ENCODE results near the gene SPATA9.
"Not testable (repeated sequence)": the region's sequence is repeated elsewhere in the genome, so short reads cannot be mapped to it uniquely, and the experiment has no call there.

Gene SPATA9

DNA sequence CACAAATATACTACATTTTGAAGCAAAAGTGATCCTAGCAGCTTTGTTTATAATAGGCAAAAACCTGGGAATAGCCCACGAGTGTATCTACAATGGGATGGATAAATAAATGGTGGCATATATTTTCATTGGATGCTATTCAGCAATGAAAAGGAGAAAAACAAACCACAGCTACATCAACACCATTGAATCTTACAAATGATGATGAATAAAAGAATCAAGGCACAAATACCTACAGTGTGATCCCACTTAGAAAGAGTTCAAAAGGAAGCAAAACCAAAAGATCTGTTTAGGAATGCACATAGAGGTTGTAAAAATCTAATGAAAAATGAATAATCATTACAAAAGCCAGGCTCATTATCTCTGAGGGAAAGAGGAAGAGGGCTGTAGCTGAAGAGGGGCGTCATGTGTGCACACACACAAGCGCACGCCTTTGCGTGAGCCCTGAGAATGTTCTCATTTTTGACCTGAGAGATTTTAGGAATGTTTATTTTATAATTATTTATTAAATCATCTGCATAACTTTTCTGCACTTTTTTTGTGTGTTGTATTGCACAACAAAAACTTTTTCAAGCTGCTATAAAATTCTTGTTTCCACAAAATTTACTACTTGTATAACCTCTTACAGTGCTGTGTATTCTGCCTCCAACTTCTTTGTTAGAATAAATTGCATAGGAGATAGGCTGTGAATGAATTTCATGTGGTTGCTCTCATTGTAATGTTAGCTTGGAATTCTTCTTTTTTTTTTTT is 42.5 kb upstream of the SPATA9 start:
- H3K27me3 ChIP-seq (ENCODE audit: control insufficient read depth, insufficient read depth, low read length), result peaks cover 37% of the 10 kb centered on the region
- H3K36me3 ChIP-seq (ENCODE audit: control insufficient read depth, insufficient read depth, low read length), result no peaks in the 10 kb centered on the region
- H3K9me3 ChIP-seq (ENCODE audit: control insufficient read depth, insufficient read depth, low read length), result no peaks in the 10 kb centered on the region
- H3K9ac ChIP-seq (ENCODE audit: low read depth, low read length), result no peak overlapping the region
- H3K4me1 ChIP-seq (ENCODE audit: control insufficient read depth, insufficient read depth, low read length), result no peaks in the 10 kb centered on the region
- no peak overlapping the region for H3K4me3 ChIP-seq (ENCODE audit: low read depth, low read length)

DNA sequence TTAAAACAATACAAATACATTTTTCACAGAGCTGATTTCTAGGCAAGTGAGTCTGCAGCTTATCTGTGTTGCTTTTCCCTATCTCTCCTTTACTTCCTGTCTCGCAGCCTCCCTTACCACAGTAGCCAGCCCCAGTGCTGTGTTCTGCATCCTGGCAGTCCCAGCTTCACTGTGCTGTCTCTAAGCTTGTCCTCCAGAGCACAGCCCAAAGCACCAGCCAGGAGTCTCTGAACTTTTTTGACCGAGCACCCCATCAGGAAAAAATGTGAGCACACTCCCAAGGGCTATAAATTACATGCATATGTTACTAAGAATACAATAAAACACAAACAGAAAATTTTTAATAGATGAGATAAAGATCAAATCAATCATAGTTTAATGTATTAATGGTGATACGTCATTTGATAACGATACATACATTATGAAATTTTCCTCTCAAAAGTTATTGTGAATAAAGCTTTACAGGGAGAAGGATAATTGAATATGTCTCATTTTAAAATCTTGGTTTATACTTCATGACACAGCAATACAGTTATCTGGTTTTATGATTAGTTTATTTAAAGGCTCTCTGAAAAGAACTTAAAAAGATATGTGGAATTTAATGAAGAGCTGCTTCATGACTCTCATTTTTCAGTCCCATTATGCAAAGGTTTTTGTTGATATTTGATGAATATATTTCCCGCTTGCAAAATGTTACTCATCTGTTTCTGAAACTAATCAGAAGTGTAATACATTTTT is 41.0 kb upstream of the SPATA9 start:
- Histone ChIP-seq H3K4me3 (ENCODE audit: low read depth, low read length) (no peak overlapping the region), H3K4me1 (ENCODE audit: control insufficient read depth, insufficient read depth, low read length) (no peaks in the 10 kb centered on the region), H3K9ac (ENCODE audit: low read depth, low read length) (no peak overlapping the region), H3K9me3 (ENCODE audit: control insufficient read depth, insufficient read depth, low read length) (no peaks in the 10 kb centered on the region), H3K36me3 (ENCODE audit: control insufficient read depth, insufficient read depth, low read length) (no peaks in the 10 kb centered on the region), H3K27me3 (ENCODE audit: control insufficient read depth, insufficient read depth, low read length) (peaks cover 25% of the 10 kb centered on the region)

DNA sequence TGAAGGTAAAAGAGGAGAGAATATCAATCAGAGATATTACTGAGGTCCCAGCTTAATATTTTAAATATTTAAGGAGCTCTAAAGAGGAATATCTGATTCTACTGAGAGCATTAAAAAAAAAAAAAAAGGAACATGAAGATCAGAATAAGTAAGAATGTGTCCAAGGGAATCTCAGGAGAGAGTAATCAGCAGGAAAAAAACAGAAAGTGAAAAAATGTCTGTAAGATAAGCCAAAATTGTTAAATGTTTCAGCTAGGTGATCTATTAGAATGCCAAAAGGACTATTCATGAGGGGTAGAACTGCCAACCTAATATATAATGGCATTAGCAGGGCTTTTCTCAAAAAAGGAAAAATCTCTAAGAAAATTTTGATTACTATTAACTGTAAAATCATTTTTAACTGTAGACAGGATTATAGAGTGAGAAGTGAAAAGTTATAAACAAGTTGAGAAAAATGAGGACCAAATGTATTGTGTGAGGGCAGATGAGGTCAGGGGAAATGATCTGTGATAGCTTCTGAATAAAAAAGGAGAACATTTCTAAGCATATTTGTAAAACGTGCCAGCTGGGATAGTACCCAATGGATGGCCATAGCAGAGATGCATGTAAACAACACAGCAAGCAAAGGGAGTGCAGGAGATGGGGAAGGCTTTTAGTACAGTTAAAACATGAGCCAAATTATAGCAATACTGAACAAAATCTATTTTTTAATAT is 38.9 kb upstream of the SPATA9 start:
- H3K9ac ChIP-seq (ENCODE audit: low read depth, low read length), result no peak overlapping the region
- no peak overlapping the region for H3K4me3 ChIP-seq (ENCODE audit: low read depth, low read length)
- peaks cover 4% of the 10 kb centered on the region for H3K4me1 ChIP-seq (ENCODE audit: control insufficient read depth, insufficient read depth, low read length)
- H3K27me3 ChIP-seq (ENCODE audit: control insufficient read depth, insufficient read depth, low read length), result peaks cover 11% of the 10 kb centered on the region
- H3K36me3 ChIP-seq (ENCODE audit: control insufficient read depth, insufficient read depth, low read length), result no peaks in the 10 kb centered on the region
- no peaks in the 10 kb centered on the region for H3K9me3 ChIP-seq (ENCODE audit: control insufficient read depth, insufficient read depth, low read length)

GRCh38 chr5:95720094-95720786 is 37.4 kb upstream of the SPATA9 start:
- peaks cover 5% of the 10 kb centered on the region for H3K27me3 ChIP-seq (ENCODE audit: control insufficient read depth, insufficient read depth, low read length)
- peaks cover 4% of the 10 kb centered on the region for H3K4me1 ChIP-seq (ENCODE audit: control insufficient read depth, insufficient read depth, low read length)
- H3K36me3 ChIP-seq (ENCODE audit: control insufficient read depth, insufficient read depth, low read length), result no peaks in the 10 kb centered on the region
- no peak overlapping the region for H3K4me3 ChIP-seq (ENCODE audit: low read depth, low read length)
- no peak overlapping the region for H3K9ac ChIP-seq (ENCODE audit: low read depth, low read length)
- no peaks in the 10 kb centered on the region for H3K9me3 ChIP-seq (ENCODE audit: control insufficient read depth, insufficient read depth, low read length)

- Histone ChIP-seq H3K36me3 (ENCODE audit: control insufficient read depth, insufficient read depth, low read length) (no peaks in the 10 kb centered on the region), H3K4me1 (ENCODE audit: control insufficient read depth, insufficient read depth, low read length) (peaks cover 4% of the 10 kb centered on the region), H3K27me3 (ENCODE audit: control insufficient read depth, insufficient read depth, low read length) (peaks cover 5% of the 10 kb centered on the region), H3K9me3 (ENCODE audit: control insufficient read depth, insufficient read depth, low read length) (no peaks in the 10 kb centered on the region), H3K9ac (ENCODE audit: low read depth, low read length) (no peak overlapping the region), H3K4me3 (ENCODE audit: low read depth, low read length) (no peak overlapping the region)
Measured at GRCh38 chr5:95718738-95719137, 35.9 kb upstream of the SPATA9 start.

GRCh38 chr5:95718203-95718602 is 35.4 kb upstream of the SPATA9 start:
- H3K9me3 ChIP-seq (ENCODE audit: control insufficient read depth, insufficient read depth, low read length), result no peaks in the 10 kb centered on the region
- peaks cover 5% of the 10 kb centered on the region for H3K27me3 ChIP-seq (ENCODE audit: control insufficient read depth, insufficient read depth, low read length)
- H3K4me1 ChIP-seq (ENCODE audit: control insufficient read depth, insufficient read depth, low read length), result peaks cover 4% of the 10 kb centered on the region
- no peaks in the 10 kb centered on the region for H3K36me3 ChIP-seq (ENCODE audit: control insufficient read depth, insufficient read depth, low read length)
- H3K4me3 ChIP-seq (ENCODE audit: low read depth, low read length), result no peak overlapping the region
- H3K9ac ChIP-seq (ENCODE audit: low read depth, low read length), result no peak overlapping the region

DNA sequence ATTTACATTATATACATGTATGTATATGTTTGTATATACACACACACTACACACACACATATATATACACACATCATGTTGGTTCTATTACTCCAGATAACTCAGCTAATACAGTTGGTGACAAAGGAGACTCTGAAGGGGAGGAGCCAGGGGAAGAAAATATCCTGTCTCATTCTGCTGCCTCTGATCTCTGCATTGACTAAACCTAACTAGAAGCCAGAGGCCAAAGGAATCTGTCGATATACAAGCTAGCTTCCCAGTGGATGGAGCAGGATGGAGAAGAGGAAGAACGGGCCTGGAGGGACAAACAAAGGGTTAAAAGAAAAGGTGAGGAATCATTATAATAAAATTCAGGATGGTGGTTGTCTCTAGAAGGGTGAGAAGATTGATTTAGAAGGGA is 34.6 kb upstream of the SPATA9 start:
- Histone ChIP-seq H3K36me3 (ENCODE audit: control insufficient read depth, insufficient read depth, low read length) (no peaks in the 10 kb centered on the region), H3K4me1 (ENCODE audit: control insufficient read depth, insufficient read depth, low read length) (peaks cover 4% of the 10 kb centered on the region), H3K9ac (ENCODE audit: low read depth, low read length) (no peak overlapping the region), H3K4me3 (ENCODE audit: low read depth, low read length) (no peak overlapping the region), H3K9me3 (ENCODE audit: control insufficient read depth, insufficient read depth, low read length) (no peaks in the 10 kb centered on the region), H3K27me3 (ENCODE audit: control insufficient read depth, insufficient read depth, low read length) (peaks cover 10% of the 10 kb centered on the region)

DNA sequence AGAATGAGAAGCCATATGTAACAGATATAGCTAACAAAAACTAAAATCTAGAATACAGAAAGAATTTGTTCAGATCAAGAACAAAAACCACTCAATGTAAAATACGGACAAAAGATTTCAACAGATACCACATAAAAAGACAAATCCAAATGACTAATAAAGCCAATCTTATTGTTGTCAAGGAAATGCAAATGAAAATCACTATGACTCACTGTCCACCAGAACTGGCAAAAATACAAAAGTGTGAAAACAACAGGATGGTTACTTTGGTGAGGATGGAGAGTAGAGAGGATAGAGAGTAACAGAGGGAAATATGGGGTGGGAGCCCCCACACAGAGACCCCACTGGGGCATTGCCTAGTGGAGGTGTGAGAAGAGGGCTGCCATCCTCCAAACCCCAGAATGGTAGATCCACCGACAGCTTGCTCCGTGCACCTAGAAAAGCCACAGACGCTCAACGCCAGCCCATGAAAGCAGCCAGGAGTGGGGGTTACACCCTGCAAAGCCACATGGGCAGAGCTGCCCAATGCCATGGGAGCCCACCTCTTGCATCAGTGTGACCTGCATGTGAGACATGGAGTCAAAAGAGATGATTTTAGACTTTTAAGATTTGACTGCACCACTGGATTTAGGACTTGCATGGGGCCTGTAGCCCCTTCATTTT is 33.1 kb upstream of the SPATA9 start:
- no peaks in the 10 kb centered on the region for H3K36me3 ChIP-seq (ENCODE audit: control insufficient read depth, insufficient read depth, low read length)
- H3K9me3 ChIP-seq (ENCODE audit: control insufficient read depth, insufficient read depth, low read length), result no peaks in the 10 kb centered on the region
- H3K9ac ChIP-seq (ENCODE audit: low read depth, low read length), result no peak overlapping the region
- H3K27me3 ChIP-seq (ENCODE audit: control insufficient read depth, insufficient read depth, low read length), result peaks cover 17% of the 10 kb centered on the region
- no peak overlapping the region for H3K4me3 ChIP-seq (ENCODE audit: low read depth, low read length)
- peaks cover 9% of the 10 kb centered on the region for H3K4me1 ChIP-seq (ENCODE audit: control insufficient read depth, insufficient read depth, low read length)

GRCh38 chr5:95713960-95714710 is 31.3 kb upstream of the SPATA9 start:
- Histone ChIP-seq H3K9ac (ENCODE audit: low read depth, low read length) (no peak overlapping the region), H3K36me3 (ENCODE audit: control insufficient read depth, insufficient read depth, low read length) (no peaks in the 10 kb centered on the region), H3K9me3 (ENCODE audit: control insufficient read depth, insufficient read depth, low read length) (no peaks in the 10 kb centered on the region), H3K27me3 (ENCODE audit: control insufficient read depth, insufficient read depth, low read length) (peaks cover 29% of the 10 kb centered on the region), H3K4me1 (ENCODE audit: control insufficient read depth, insufficient read depth, low read length) (peaks cover 9% of the 10 kb centered on the region), H3K4me3 (ENCODE audit: low read depth, low read length) (no peak overlapping the region)

DNA sequence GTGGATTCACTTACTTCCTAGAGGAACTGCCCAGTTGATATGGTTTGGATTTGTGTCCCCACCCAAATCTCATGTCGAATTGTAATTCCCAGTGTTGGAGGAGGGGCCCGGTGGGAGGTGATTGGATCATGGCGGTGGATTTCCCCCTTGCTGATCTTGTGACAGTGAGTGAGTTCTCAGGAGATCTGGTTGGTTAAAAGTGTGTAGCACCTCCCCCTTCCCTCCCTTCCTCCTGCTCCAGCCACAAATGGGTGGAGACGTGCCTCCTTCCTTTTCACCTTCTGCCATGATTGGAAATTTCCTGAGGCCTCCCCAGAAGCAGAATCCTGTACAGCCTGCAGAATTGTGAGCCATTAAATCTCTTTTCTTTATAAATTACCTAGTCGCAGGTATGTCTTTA is 30.5 kb upstream of the SPATA9 start:
- not testable (repeated sequence) for H3K4me3 ChIP-seq (ENCODE audit: low read depth, low read length); H3K36me3 ChIP-seq (ENCODE audit: control insufficient read depth, insufficient read depth, low read length); H3K9ac ChIP-seq (ENCODE audit: low read depth, low read length); H3K4me1 ChIP-seq (ENCODE audit: control insufficient read depth, insufficient read depth, low read length); H3K9me3 ChIP-seq (ENCODE audit: control insufficient read depth, insufficient read depth, low read length)
- peaks cover 32% of the 10 kb centered on the region for H3K27me3 ChIP-seq (ENCODE audit: control insufficient read depth, insufficient read depth, low read length)

Data from iPS-15b (cell line).